HepG2 (cell line): ENCODE data around the gene FGFR2. TPM values are rescaled to one million over a fixed set of nuclear protein-coding genes. Genes with fewer than 3 reads are reported as not detected.

Experiments
- ATAC-seq: fragments of 200-7000 bp; cut with Tn5 transposase; 3 replicates; pipeline ENCODE4 v1.9.1; 2020; ENCODE audit warnings: mild to moderate bottlenecking, moderate library complexity
- BruUV-seq: library from RNA; stranded (reverse); fragments of 400-500 nt; replicated peaks from 2 replicates; lab custom pipeline; 2021; lab: Mats Ljungman, UMichigan
- CTCF ChIA-PET: fragments of 300-600 bp; formaldehyde crosslinking; extraction: SDS; loops from one replicate; lab custom pipeline; 2021; ENCODE audit warnings: low total read pairs, inconsistent platforms, low intra/inter-chr PET ratio; lab: Yijun Ruan, JAX
- POLR2A ChIA-PET: fragments of 350-600 bp; sonication (Branson Sonifier 250); formaldehyde crosslinking; loops from one replicate; lab custom pipeline; 2020; ENCODE audit warnings: antibody characterized with exemption, inconsistent platforms; lab: Yijun Ruan, JAX
- DNase-seq: peaks from one replicate; pipeline ENCODE4 v3.0.0-alpha.2; 2015; ENCODE audit warnings: low spot score
- FAIRE-seq: peaks from 3 replicates; lab custom pipeline; 2011; peaks lifted over from hg19 to GRCh38; lab: Jason Lieb, UNC
- H2AFZ ChIP-seq: one replicate; pipeline ENCODE4 v1.6.1; 2011; ENCODE audit warnings: low read length, inconsistent platforms
- H3K27ac ChIP-seq: fragments of 300-600 bp; 3 replicates; pipeline ENCODE4 v1.8.0; 2011; ENCODE audit warnings: mixed run types, mild to moderate bottlenecking, mixed read lengths, low read length, inconsistent platforms; ENCODE audit not compliant: insufficient read depth; ENCODE audit errors: extremely low read length
- H3K27me3 ChIP-seq, 2 experiments: fragments of 200-600 bp in 1 of 2; 2 replicates in 1 of 2; 3 replicates in 1 of 2; pipeline versions ENCODE4 v1.6.0 to v1.8.0; 2011; ENCODE audit warnings: low read length in 2 of 2, mild to moderate bottlenecking in 2 of 2, moderate library complexity in 2 of 2, inconsistent platforms in 1 of 2; ENCODE audit not compliant: insufficient read depth in 2 of 2, control insufficient read depth in 1 of 2
- H3K36me3 ChIP-seq, 2 experiments: fragments of 200-600 bp in 1 of 2; replicated peaks in 1 of 2; 2 replicates in 1 of 2; 3 replicates in 1 of 2; pipeline versions ENCODE4 v1.5.1 to v1.8.0; 2011; ENCODE audit warnings: low read length in 2 of 2, inconsistent platforms in 1 of 2; ENCODE audit not compliant: insufficient read depth in 2 of 2, control insufficient read depth in 1 of 2
- H3K4me1 ChIP-seq: 2 replicates; pipeline ENCODE4 v1.5.1; 2012; ENCODE audit warnings: low read length, inconsistent platforms; ENCODE audit not compliant: insufficient read depth
- H3K4me2 ChIP-seq: 2 replicates; pipeline ENCODE4 v1.6.0; 2011; ENCODE audit warnings: low read depth, low read length, inconsistent platforms
- H3K4me3 ChIP-seq, 3 experiments: fragments of 200-600 bp in 1 of 3; sonication (generic), shearing (Covaris generic) in 1 of 3; replicated peaks in 1 of 3; 2 replicates each; pipeline ENCODE4 v1.5.1; 2011 to 2016; ENCODE audit warnings: low read length in 3 of 3, inconsistent platforms in 2 of 3, low read depth in 2 of 3, mild to moderate bottlenecking in 2 of 3, control low read depth in 1 of 3, mixed read lengths in 1 of 3; ENCODE audit not compliant: insufficient read depth in 1 of 3
- H3K79me2 ChIP-seq: one replicate; pipeline ENCODE4 v1.6.1; 2011; ENCODE audit warnings: low read length, inconsistent platforms; ENCODE audit not compliant: insufficient read depth
- H3K9ac ChIP-seq: 2 replicates; pipeline ENCODE4 v1.6.0; 2011; ENCODE audit warnings: mild to moderate bottlenecking, low read depth, low read length, inconsistent platforms; ENCODE audit not compliant: insufficient read depth
- H3K9me3 ChIP-seq: 2 replicates; pipeline ENCODE4 v1.5.1; 2012; ENCODE audit warnings: mild to moderate bottlenecking, low read length
- H4K20me1 ChIP-seq: 2 replicates; pipeline ENCODE4 v1.6.0; 2011; ENCODE audit warnings: inconsistent platforms, mild to moderate bottlenecking, low read length, moderate library complexity; ENCODE audit not compliant: insufficient read depth
- HIVEP1 ChIP-seq: sonication (generic); formaldehyde crosslinking; IDR thresholded peaks from 2 replicates; pipeline ENCODE4 v1.4.0; 2020; ENCODE audit warnings: mild to moderate bottlenecking, missing genetic modification reagents
- MAFK ChIP-seq, 2 experiments: IDR thresholded peaks in 1 of 2; conservative IDR thresholded peaks in 1 of 2; 2 replicates each; pipeline ENCODE4 v1.6.1; 2011; ENCODE audit warnings: improper control_type of control experiment in 2 of 2, low read length in 2 of 2
- NAIF1 ChIP-seq: sonication (generic); formaldehyde crosslinking; IDR thresholded peaks from 2 replicates; pipeline ENCODE4 v1.5.0; 2020; ENCODE audit warnings: mild to moderate bottlenecking, missing genetic modification reagents, borderline replicate concordance
- PHB2 ChIP-seq: fragments of 450-650 bp; IDR thresholded peaks from 2 replicates; pipeline ENCODE4 v1.6.1; 2018; ENCODE audit not compliant: partially characterized antibody
- SALL1 ChIP-seq: sonication (generic); formaldehyde crosslinking; IDR thresholded peaks from 2 replicates; pipeline ENCODE4 v1.8.0; 2022; ENCODE audit warnings: mild to moderate bottlenecking, missing genetic modification reagents
- TBX2 ChIP-seq: sonication (generic); formaldehyde crosslinking; IDR thresholded peaks from 2 replicates; pipeline ENCODE4 v1.5.0; 2020; ENCODE audit warnings: missing genetic modification reagents, mild to moderate bottlenecking, borderline replicate concordance
- THAP9 ChIP-seq: sonication (generic); formaldehyde crosslinking; IDR thresholded peaks from 2 replicates; pipeline ENCODE4; 2020; ENCODE audit warnings: missing genetic modification reagents, mild to moderate bottlenecking, borderline replicate concordance
- TRIM24 ChIP-seq: sonication (generic); formaldehyde crosslinking; IDR thresholded peaks from 2 replicates; pipeline ENCODE4 v1.8.0; 2022; ENCODE audit warnings: mild to moderate bottlenecking, missing genetic modification reagents
- ZNF331 ChIP-seq: sonication (generic); formaldehyde crosslinking; IDR thresholded peaks from 2 replicates; pipeline ENCODE4 v1.4.0; 2020; ENCODE audit warnings: missing genetic modification reagents
- WGBS: methylation state at CpG from one replicate; pipeline ENCODE4 v1.1.6; 2017; ENCODE audit warnings: low lambda C conversion rate; 5-methylcytosine and 5-hydroxymethylcytosine counted together
- in situ Hi-C: cut with HindIII; loops from 2 replicates; pipeline ENCODE4 v1.10.0; 2017; ENCODE audit warnings: low pct_unique_long_range_greater_than_20kb; ENCODE audit not compliant: extremely low pct_ligation_motif_present
- intact Hi-C: fragments of 100-400 bp; cut with micrococcal nuclease; formaldehyde crosslinking; loops from one replicate; pipeline ENCODE4 v1.10.0; 2022; ENCODE audit not compliant: unreplicated experiment
- polyA plus RNA-seq, 8 experiments: library from polyadenylated mRNA; depleted of rRNA in 3 of 8; stranded (reverse) in 7 of 8; unstranded in 1 of 8; fragments of >200 nt; fragmentation: Illumina TruSeq in 4 of 8; extraction: Trizol in 4 of 8; gene quantifications; 2 replicates each; pipeline versions ENCODE4 v1.2.1 to v1.2.3, GENCODE V29; 2011 to 2016; ENCODE audit warnings: low read depth in 4 of 8, missing spikeins in 1 of 8, mixed read lengths in 1 of 8; ENCODE audit not compliant: insufficient read depth in 1 of 8
- total RNA-seq, 5 experiments: library from RNA; depleted of rRNA; stranded (reverse); fragments of >200 nt; fragmentation: Illumina TruSeq; extraction: Trizol; gene quantifications; 2 replicates each; pipeline ENCODE4 v1.2.3, GENCODE V29; 2016; ENCODE audit warnings: low read depth in 1 of 5

Gene FGFR2
- total and polyA plus RNA-seq, 2 of the 13 experiments (the other 11 are each of a cell fraction or from before 2014, with no cell fraction given), result 1.6 to 2.6 TPM

GRCh38 chr10:121464517-121464916 lies 133.7 kb downstream of the FGFR2 start:
- BruUV-seq, result no TSS peak
- Histone ChIP-seq H3K9me3 (no peaks in the 10 kb centered on the region), H3K36me3 (no peaks in the 10 kb centered on the region), H4K20me1 (no peaks in the 10 kb centered on the region), H3K4me3 (no peak overlapping the region), H3K79me2 (no peaks in the 10 kb centered on the region), H3K27me3 (peaks cover 0 to 50% of the 10 kb centered on the region in 2 experiments; a peak in 2 of 5 replicates), H3K9ac (no peak overlapping the region), H3K27ac (no peak overlapping the region), H3K4me1 (no peaks in the 10 kb centered on the region), H2AFZ (no peak overlapping the region), H3K4me2 (no peak overlapping the region)
- POLR2A ChIA-PET, result no interaction called here
- intact Hi-C loops (no loop called here), in situ Hi-C loops (no loop called here)
- CTCF ChIA-PET, result no interaction called here
- TF ChIP-seq THAP9, result no peak
- no peak for TF ChIP-seq MAFK (conservative IDR thresholded peaks at IDR 0.05 in 1 of 2, IDR thresholded peaks at IDR 0.05 in 1 of 2; ENCODE audit: low read length in 2 of 2)
- TF ChIP-seq NAIF1 (CRISPR knock-in tag), result no peak
- no peak for TF ChIP-seq ZNF331
- no peak for TF ChIP-seq HIVEP1 (CRISPR knock-in tag)
- no peak for TF ChIP-seq SALL1 (CRISPR knock-in tag)
- TF ChIP-seq PHB2, result no peak
- TF ChIP-seq TBX2 (CRISPR knock-in tag), result no peak
- TF ChIP-seq TRIM24 (CRISPR knock-in tag), result no peak
- FAIRE-seq (no peak), DNase-seq (no peak), ATAC-seq (no peak)
- no CpG with 5 or more reads among the region's 2 CpGs for WGBS
